H1 (cell line): Measurements from ENCODE around the gene TMEM245. TPM values are rescaled to one million over a fixed set of nuclear protein-coding genes. Genes with fewer than 3 reads are reported as not detected.
"Not testable (repeated sequence)": the region's sequence is repeated elsewhere in the genome, so short reads cannot be mapped to it uniquely, and the experiment has no call there.

Experiments used
- CTCF ChIA-PET: fragments of 300-600 bp; sonication (Branson Sonifier 250); formaldehyde crosslinking; loops from one replicate; lab custom pipeline; 2021; ENCODE audit not compliant: partially characterized antibody; lab: Charles Lee
- POLR2A ChIA-PET: fragments of 300-600 bp; sonication (Branson Sonifier 250); formaldehyde crosslinking; loops from one replicate; lab custom pipeline; 2021; ENCODE audit warnings: inconsistent platforms; ENCODE audit not compliant: partially characterized antibody; lab: Charles Lee
- DNase-seq, 2 experiments: peaks; one replicate each; pipeline versions ENCODE4 v3.0.0 to v3.0.0-alpha.2; 2010 to 2022; ENCODE audit warnings: low spot score in 2 of 2, low read depth in 1 of 2, mixed read lengths in 1 of 2
- FAIRE-seq: peaks from 2 replicates; lab custom pipeline; 2011; peaks lifted over from hg19 to GRCh38; lab: Jason Lieb, UNC
- H2AFZ ChIP-seq: 2 replicates; pipeline ENCODE4 v1.8.1; 2012; ENCODE audit warnings: low read length, inconsistent platforms
- H2AK5ac ChIP-seq: 2 replicates; pipeline ENCODE4 v1.6.1; 2013; ENCODE audit warnings: low read depth, low read length
- H2BK120ac ChIP-seq: replicated peaks from 2 replicates; pipeline ENCODE3; 2013; ENCODE audit warnings: low read depth, low read length, inconsistent platforms
- H2BK12ac ChIP-seq: 2 replicates; pipeline ENCODE4 v1.6.1; 2013; ENCODE audit warnings: low read depth, low read length
- H2BK15ac ChIP-seq: 2 replicates; pipeline ENCODE4 v1.6.1; 2013; ENCODE audit warnings: low read length
- H2BK20ac ChIP-seq: 2 replicates; pipeline ENCODE4 v1.6.1; 2013; ENCODE audit warnings: low read length
- H2BK5ac ChIP-seq: 2 replicates; pipeline ENCODE4 v1.6.1; 2013; ENCODE audit warnings: low read depth, low read length
- H3K14ac ChIP-seq: 2 replicates; pipeline ENCODE4 v1.6.1; 2013; ENCODE audit warnings: inconsistent platforms; ENCODE audit not compliant: insufficient read length
- H3K18ac ChIP-seq: 2 replicates; pipeline ENCODE4 v1.6.1; 2013; ENCODE audit warnings: low read length; ENCODE audit errors: extremely low read depth
- H3K23ac ChIP-seq: 2 replicates; pipeline ENCODE4 v1.6.1; 2013; ENCODE audit warnings: inconsistent platforms; ENCODE audit not compliant: insufficient read length
- H3K23me2 ChIP-seq: 2 replicates; pipeline ENCODE4 v1.6.1; 2013; ENCODE audit warnings: low read depth, low read length
- H3K27ac ChIP-seq: 2 replicates; pipeline ENCODE4 v1.6.1; 2011; ENCODE audit warnings: low read depth, low read length, inconsistent platforms
- H3K27me3 ChIP-seq, 4 experiments: replicated peaks in 1 of 4; 1 replicate in 1 of 4; 2 replicates in 3 of 4; pipeline versions ENCODE4 v1.6.1 to v1.8.1; 2011 to 2013; ENCODE audit warnings: low read length in 3 of 4, mild to moderate bottlenecking in 3 of 4, inconsistent platforms in 2 of 4, mixed read lengths in 2 of 4, moderate library complexity in 1 of 4; ENCODE audit not compliant: control insufficient read depth in 3 of 4, insufficient read depth in 3 of 4; ENCODE audit errors: extremely low read depth in 1 of 4
- H3K36me3 ChIP-seq, 4 experiments: 2 replicates each; pipeline versions ENCODE4 v1.6.1 to v1.8.1; 2011 to 2013; ENCODE audit warnings: mild to moderate bottlenecking in 4 of 4, low read length in 3 of 4, moderate library complexity in 2 of 4, control low read depth in 1 of 4, inconsistent platforms in 1 of 4; ENCODE audit not compliant: insufficient read depth in 4 of 4, control insufficient read depth in 2 of 4
- H3K4ac ChIP-seq: replicated peaks from 2 replicates; pipeline ENCODE3; 2013; ENCODE audit warnings: low read length, low read depth, mixed read lengths, inconsistent platforms; ENCODE audit not compliant: insufficient read length
- H3K4me1 ChIP-seq, 4 experiments: replicated peaks in 1 of 4; 1 replicate in 1 of 4; 2 replicates in 3 of 4; pipeline versions ENCODE4 v1.6.1 to v1.8.1; 2011 to 2013; ENCODE audit warnings: low read length in 3 of 4, inconsistent platforms in 2 of 4, mixed read lengths in 1 of 4; ENCODE audit not compliant: insufficient read depth in 4 of 4, control insufficient read depth in 3 of 4
- H3K4me2 ChIP-seq, 2 experiments: 2 replicates each; pipeline versions ENCODE4 v1.6.1 to v1.8.1; 2011 to 2013; ENCODE audit warnings: low read depth in 2 of 2, low read length in 2 of 2, control low read depth in 1 of 2, inconsistent platforms in 1 of 2, mild to moderate bottlenecking in 1 of 2; ENCODE audit not compliant: insufficient read depth in 1 of 2
- H3K4me3 ChIP-seq, 4 experiments: fragments of 200-600, 300-600 bp in 1 of 4; sonication (generic), shearing (Covaris generic), sonication (Bioruptor Twin) in 1 of 4; 2 replicates each; pipeline versions ENCODE4 v1.5.1 to v1.8.1; 2011 to 2016; ENCODE audit warnings: low read length in 4 of 4, low read depth in 3 of 4, control low read depth in 2 of 4, inconsistent platforms in 2 of 4, mild to moderate bottlenecking in 2 of 4, mixed read lengths in 1 of 4, moderate library complexity in 1 of 4; ENCODE audit not compliant: insufficient read depth in 2 of 4; ENCODE audit errors: extremely low read depth in 1 of 4
- H3K56ac ChIP-seq: replicated peaks from 2 replicates; pipeline ENCODE3; 2013; ENCODE audit warnings: low read depth, mild to moderate bottlenecking, mixed read lengths, low read length, inconsistent platforms; ENCODE audit not compliant: insufficient read length
- H3K79me1 ChIP-seq: 2 replicates; pipeline ENCODE4 v1.6.1; 2013; ENCODE audit warnings: low read depth, low read length, control low read depth
- H3K79me2 ChIP-seq, 2 experiments: 2 replicates each; pipeline versions ENCODE4 v1.6.1 to v1.8.1; 2012 to 2013; ENCODE audit warnings: low read length in 2 of 2, mild to moderate bottlenecking in 2 of 2, inconsistent platforms in 1 of 2; ENCODE audit not compliant: insufficient read depth in 2 of 2, control insufficient read depth in 1 of 2
- H3K9ac ChIP-seq, 4 experiments: replicated peaks in 1 of 4; 1 replicate in 1 of 4; 2 replicates in 3 of 4; pipeline versions ENCODE4 v1.6.1 to v1.8.1; 2011 to 2013; ENCODE audit warnings: low read depth in 3 of 4, low read length in 3 of 4, control low read depth in 2 of 4, mild to moderate bottlenecking in 2 of 4, moderate library complexity in 2 of 4, inconsistent platforms in 1 of 4; ENCODE audit errors: extremely low read depth in 1 of 4
- H3K9me3 ChIP-seq, 2 experiments: 2 replicates each; pipeline versions ENCODE4 v1.6.1 to v1.8.1; 2012 to 2013; ENCODE audit warnings: mild to moderate bottlenecking in 2 of 2, moderate library complexity in 2 of 2, control low read depth in 1 of 2, inconsistent platforms in 1 of 2, low read depth in 1 of 2, low read length in 1 of 2, mixed read lengths in 1 of 2; ENCODE audit not compliant: insufficient read depth in 2 of 2
- H4K20me1 ChIP-seq, 2 experiments: replicated peaks in 1 of 2; 2 replicates each; pipeline versions ENCODE3 to v1.8.1; 2011 to 2013; ENCODE audit warnings: inconsistent platforms in 2 of 2, low read length in 2 of 2, mild to moderate bottlenecking in 1 of 2; ENCODE audit not compliant: insufficient read depth in 2 of 2, control insufficient read depth in 1 of 2
- H4K5ac ChIP-seq: 2 replicates; pipeline ENCODE4 v1.6.1; 2013; ENCODE audit warnings: low read length, low read depth, mixed read lengths, inconsistent platforms; ENCODE audit not compliant: insufficient read length
- H4K8ac ChIP-seq: 2 replicates; pipeline ENCODE4 v1.8.0; 2013; ENCODE audit warnings: mild to moderate bottlenecking, moderate library complexity, low read length, inconsistent platforms; ENCODE audit not compliant: insufficient read depth; ENCODE audit errors: extremely low read depth
- H4K91ac ChIP-seq: replicated peaks from 2 replicates; pipeline ENCODE3; 2013; ENCODE audit warnings: low read length, mixed read lengths, inconsistent platforms; ENCODE audit not compliant: insufficient read length
- WGBS, 2 experiments: shearing (Covaris generic) in 1 of 2; methylation state at CpG; one replicate each; pipeline versions ENCODE4 v1.1.6 to v1.1.7; 2013 to 2015; ENCODE audit warnings: low lambda C conversion rate in 2 of 2, mixed read lengths in 2 of 2, inconsistent platforms in 1 of 2, low coverage in 1 of 2, missing lambda C conversion rate in 1 of 2; ENCODE audit not compliant: insufficient replicate concordance in 2 of 2, insufficient coverage in 1 of 2, insufficient read length in 1 of 2; ENCODE audit errors: extremely low coverage in 1 of 2, missing lambda C conversion rate in 1 of 2; 5-methylcytosine and 5-hydroxymethylcytosine counted together
- polyA plus RNA-seq, 7 experiments: library from polyadenylated mRNA; depleted of rRNA in 3 of 7; stranded (reverse) in 5 of 7; unstranded in 2 of 7; fragments of >200 nt in 5 of 7; fragments of 200-250 nt in 2 of 7; gene quantifications; 1 replicate in 5 of 7; 2 replicates in 1 of 7; 4 replicates in 1 of 7; pipeline versions ENCODE4 v1.2.1 to v1.2.3, GENCODE V29; 2011 to 2013; ENCODE audit warnings: missing spikeins in 2 of 7, mixed read lengths in 2 of 7
- total RNA-seq: library from RNA; stranded (reverse); fragmentation: NEBNext Ultra II Directional; extraction: Animal tissue kit (Norgen Biotek cat#: 25700); gene quantifications from 2 replicates; pipeline ENCODE4 v1.2.1, GENCODE V29; 2021

Gene TMEM245
- total and polyA plus RNA-seq, 2 of the 8 experiments (the other 6 are each of a cell fraction or from before 2014, with no cell fraction given) = 44.3 to 45.8 TPM

DNA sequence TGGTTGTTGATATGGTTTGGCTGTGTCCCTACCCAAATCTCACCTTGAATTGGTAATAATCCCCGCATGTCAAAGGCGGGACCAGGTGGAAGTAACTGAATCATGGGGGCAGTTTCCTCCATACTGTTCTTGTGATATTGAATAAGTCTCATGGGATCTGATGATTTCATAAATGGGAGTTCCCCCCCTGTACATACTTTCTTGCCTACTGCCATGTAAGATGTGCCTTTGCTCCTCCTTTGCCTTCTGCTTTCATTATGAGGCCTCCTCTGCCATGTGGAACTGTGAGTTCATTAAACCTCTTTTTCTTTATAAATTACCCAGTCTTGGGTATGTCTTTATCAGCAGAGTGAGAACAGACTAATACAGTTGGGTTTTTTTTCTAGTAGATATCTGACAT, 148.4 kb downstream of the TMEM245 start:
- H4K91ac ChIP-seq, H3K23me2 ChIP-seq, H3K4ac ChIP-seq, H3K4me1 ChIP-seq, H2BK15ac ChIP-seq, H3K14ac ChIP-seq, H3K9me3 ChIP-seq, H3K79me2 ChIP-seq, H2BK5ac ChIP-seq, FAIRE-seq, H3K79me1 ChIP-seq, H3K9ac ChIP-seq, H2AK5ac ChIP-seq, CTCF ChIA-PET, H3K27ac ChIP-seq, H2AFZ ChIP-seq, H4K8ac ChIP-seq, H2BK120ac ChIP-seq, H3K56ac ChIP-seq, H3K4me3 ChIP-seq, POLR2A ChIA-PET, H4K20me1 ChIP-seq, H3K4me2 ChIP-seq, H4K5ac ChIP-seq, DNase-seq, H2BK12ac ChIP-seq, H2BK20ac ChIP-seq, H3K27me3 ChIP-seq, H3K18ac ChIP-seq, H3K23ac ChIP-seq: not testable (repeated sequence)
- peaks cover 0 to 17% (median 7%) of the 10 kb centered on the region in 4 experiments; a peak in 6 of 8 replicates for H3K36me3 ChIP-seq
- 100% methylated on average over 2 of the region's 2 CpGs; no CpG with 5 or more reads in 1 of the 2 experiments for WGBS, 2 experiments
